ENCODE measurements around the gene TNNC1. TPM values are rescaled to one million over a fixed set of nuclear protein-coding genes. Genes with fewer than 3 reads are reported as not detected.

The TNNC1 gene
- polyA plus RNA-seq (ENCODE audit: low read depth in 6 of 6): not detected

DNA sequence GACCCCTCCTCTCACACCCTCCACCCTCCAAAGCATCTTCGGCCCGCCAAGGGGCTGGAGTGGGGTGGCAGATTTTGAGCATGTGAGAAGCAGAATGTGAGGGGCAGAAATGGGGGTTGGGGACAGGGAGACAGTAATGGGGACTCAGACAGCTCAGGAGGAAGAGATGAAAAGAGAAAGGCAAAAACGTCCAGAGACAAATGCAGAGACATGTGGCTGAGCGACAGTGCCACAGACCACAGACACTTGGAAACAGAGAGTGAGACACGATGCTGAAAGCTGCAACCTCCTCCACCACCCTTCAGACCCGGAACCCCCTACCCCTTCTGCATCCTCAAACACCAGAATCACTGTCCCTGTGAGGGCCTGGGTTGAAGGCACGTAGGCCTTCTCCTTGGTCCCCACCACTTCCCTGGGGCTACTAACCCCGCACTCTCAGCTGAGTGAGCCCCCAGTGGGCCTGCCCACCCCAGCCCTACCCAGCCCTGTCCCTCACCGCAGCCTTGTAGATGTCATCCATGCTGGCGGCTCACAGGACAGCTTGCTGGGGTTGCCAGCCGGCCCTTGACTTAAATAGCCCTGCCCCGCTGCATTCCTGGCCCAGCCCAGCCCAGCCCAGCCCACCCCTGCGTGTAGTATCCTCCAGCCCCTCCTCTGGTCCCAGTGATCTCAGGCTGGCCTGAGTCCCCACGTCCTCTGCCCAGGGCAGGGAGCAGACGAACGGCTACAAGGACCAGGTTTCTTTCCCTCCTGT is at the start of gene TNNC1:
TNNC1 (minus strand) TSS at position 546 of the 754 bp plus-strand sequence; CDS start at position 520, 26 bp downstream.
- peaks cover 0 to 5% (median 0%) of the 10 kb centered on the region in 3 donors for H3K27me3 Mint-ChIP-seq
- DNase-seq: no peak

DNA sequence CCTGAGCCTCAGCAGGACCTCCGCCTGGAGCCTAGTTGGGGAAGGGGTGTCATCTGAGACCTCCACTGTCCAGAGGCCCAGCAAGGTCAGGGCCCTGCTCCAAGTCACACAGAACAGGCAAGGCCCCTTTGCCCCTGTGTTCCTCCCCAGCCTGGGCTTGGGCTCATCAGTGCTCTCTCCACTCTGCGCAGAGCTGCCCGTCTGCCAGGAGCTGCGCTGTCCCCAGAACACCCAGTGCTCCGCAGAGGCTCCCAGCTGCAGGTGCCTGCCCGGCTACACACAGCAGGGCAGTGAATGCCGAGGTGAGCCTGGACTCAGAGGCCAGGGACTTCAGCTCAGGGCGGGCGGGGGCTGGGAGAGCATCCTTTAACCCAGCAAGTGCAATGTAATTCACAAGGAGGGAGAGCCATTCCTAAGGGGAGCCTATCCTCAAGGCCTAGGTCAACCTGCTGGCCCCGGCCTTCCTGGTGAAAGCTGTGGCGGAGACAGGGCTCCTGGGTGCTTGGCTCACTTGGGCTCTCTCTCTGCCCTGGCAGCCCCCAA is 49.0 kb upstream of the TNNC1 start:
- Mint-ChIP-seq H3K27me3 (peaks cover 0 to 8% (median 0%) of the 10 kb centered on the region in 3 donors), H3K36me3 (no peaks in the 10 kb centered on the region), H3K4me3 (no peak overlapping the region), H3K27ac (no peak overlapping the region), H3K9me3 (no peaks in the 10 kb centered on the region), H3K4me1 (peaks cover 11 to 19% (median 14%) of the 10 kb centered on the region in 3 donors)
- DNase-seq (no peak), ATAC-seq (ENCODE audit: low read depth in 2 of 2) (no peak)

More for the DNA sequence above, at the start of gene TNNC1:
- H3K9me3 Mint-ChIP-seq: no peaks in the 10 kb centered on the region
- no peaks in the 10 kb centered on the region for H3K36me3 Mint-ChIP-seq
- no peak for ATAC-seq (ENCODE audit: low read depth in 2 of 2)
- H3K27ac Mint-ChIP-seq: peak within 1 kb of the TSS; percentile 96 to 98 (median 97)
- H3K4me1 Mint-ChIP-seq: peaks cover 29 to 40% (median 35%) of the 10 kb centered on the region in 3 donors
- peak within 1 kb of the TSS; percentile 87 to 99 (median 93) for H3K4me3 Mint-ChIP-seq

DNA sequence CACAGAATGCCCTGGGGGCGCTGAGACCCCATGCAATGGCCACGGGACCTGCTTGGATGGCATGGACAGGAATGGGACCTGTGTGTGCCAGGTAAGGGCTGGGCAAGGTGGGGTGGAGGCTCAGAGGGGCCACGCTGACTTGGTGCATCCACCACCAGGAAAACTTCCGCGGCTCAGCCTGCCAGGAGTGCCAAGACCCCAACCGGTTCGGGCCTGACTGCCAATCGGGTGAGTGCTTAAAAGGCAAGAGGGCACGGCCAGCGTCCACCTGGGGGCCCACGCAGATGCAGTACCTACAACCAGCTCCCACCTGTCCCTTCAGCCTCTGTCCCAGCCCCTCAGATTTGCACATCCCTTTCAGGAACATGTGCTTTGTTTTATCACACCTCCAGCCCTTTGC is 48.2 kb upstream of the TNNC1 start:
- Mint-ChIP-seq H3K36me3 (no peaks in the 10 kb centered on the region), H3K9me3 (no peaks in the 10 kb centered on the region), H3K27me3 (peaks cover 0 to under 1% (median 0%) of the 10 kb centered on the region in 3 donors), H3K27ac (no peak overlapping the region), H3K4me1 (peaks cover 11 to 19% (median 14%) of the 10 kb centered on the region in 3 donors), H3K4me3 (no peak overlapping the region)
- DNase-seq (no peak), ATAC-seq (ENCODE audit: low read depth in 2 of 2) (no peak)

DNA sequence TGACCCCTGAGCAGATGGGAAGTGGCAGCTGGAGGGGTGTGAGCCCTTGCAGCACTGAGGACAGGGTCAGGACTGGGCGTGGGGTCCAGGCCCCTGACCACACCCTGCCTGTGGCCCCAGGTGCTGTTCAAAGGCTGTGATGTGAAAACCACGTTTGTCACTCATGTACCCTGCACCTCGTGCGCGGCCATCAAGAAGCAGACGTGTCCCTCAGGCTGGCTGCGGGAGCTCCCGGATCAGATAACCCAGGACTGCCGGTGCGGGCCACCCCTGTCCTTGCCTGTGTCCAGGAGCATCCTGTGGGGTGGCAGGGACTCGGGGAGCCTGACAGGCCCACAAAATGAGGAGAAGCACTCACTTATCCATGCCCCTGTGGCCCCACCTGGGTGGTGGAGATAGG is 47.2 kb upstream of the TNNC1 start:
- ATAC-seq (ENCODE audit: low read depth in 2 of 2): no peak
- H3K4me3 Mint-ChIP-seq: no peak overlapping the region
- H3K4me1 Mint-ChIP-seq: peaks cover 11 to 19% (median 14%) of the 10 kb centered on the region in 3 donors
- no peaks in the 10 kb centered on the region for H3K36me3 Mint-ChIP-seq
- peaks cover 0 to 5% (median 0%) of the 10 kb centered on the region in 3 donors for H3K27me3 Mint-ChIP-seq
- H3K9me3 Mint-ChIP-seq: no peaks in the 10 kb centered on the region
- no peak for DNase-seq
- H3K27ac Mint-ChIP-seq: no peak overlapping the region

DNA sequence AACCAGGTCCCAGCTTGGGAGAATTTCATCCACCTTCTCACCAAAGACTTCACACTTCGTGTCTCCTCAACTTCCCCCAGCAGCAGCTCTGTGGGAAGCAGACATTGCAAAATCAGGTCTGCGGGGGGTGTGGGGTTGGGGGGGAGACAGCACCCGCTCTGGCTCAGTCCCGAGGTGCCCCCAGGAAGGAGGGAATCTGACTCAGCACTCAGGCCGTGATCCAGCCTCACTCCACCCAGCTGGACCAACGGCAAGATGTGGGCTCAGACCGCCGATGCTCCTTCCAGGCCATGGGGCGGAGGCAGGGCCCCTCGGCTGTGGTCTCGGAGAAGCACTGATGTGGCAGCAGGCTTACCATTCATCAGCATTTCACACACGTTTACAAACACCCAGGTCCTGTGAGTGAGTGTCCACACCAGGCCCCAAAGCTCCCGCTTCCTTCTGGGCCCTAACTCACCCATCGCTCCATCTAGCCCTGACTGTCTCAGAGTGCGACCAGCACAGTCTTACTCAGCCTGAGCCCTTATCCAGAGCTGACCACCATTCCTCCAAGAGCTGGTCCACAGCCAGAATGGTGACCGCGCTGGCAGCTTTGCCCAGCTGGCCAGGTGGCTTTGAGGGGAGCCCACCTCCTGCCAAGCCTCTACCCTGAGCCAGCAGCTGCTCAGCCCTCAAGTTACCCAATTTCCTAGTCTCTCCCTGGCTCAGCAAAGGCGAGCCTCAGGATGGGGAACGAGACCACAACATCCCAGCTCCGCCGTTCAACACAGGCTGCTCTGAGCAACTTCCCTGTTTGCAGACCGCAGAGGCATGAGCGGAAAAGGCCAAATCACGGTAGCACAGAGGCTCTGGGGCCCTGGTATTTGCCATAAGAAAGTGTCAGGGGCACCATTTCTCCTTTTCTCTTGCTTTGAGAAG is 44.6 kb upstream of the TNNC1 start:
- peak; percentile 87 to 93 for ATAC-seq (ENCODE audit: low read depth in 2 of 2)

DNA sequence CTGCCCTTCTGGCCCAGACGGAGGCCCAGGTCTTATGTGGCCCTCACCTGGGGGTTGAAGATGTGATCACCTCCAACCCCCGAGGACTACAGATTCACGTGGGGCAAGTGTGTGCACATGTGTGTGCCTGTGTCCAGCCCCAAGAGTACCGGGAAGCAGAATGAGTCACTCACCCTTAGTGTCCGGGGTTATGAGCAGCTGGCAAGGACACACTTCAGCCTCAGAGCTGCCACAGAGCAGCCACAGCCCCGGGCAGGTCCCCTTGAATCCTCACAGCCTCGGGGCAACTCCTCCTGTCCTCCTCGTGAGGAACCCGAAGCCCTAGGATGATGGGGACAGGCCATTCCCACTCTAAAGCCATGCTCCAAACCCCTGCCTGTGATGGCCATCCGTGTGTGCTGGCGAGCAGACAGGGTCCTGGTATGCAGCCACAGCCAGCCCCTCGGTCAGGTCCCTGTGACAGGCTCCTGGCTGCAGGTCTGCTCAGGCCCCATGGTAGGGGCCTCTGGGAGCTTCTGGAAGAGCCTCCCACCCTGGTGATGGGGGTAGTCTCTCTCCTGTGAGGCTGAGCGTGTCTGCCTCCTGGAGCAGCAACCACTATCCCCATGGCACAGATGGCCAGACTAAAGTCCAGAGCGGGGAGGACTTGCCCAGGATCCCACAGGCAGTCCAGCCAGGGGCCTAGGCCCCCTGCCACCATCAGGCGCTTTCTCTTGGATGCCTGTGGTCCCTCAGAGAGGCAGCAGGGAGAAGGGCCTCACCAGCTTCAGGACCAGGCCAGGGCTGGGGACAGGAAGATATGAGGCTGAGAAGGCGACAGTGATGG is 42.1 kb upstream of the TNNC1 start:
- H3K27ac Mint-ChIP-seq: no peak overlapping the region
- H3K4me1 Mint-ChIP-seq: peaks cover 14 to 24% (median 22%) of the 10 kb centered on the region in 3 donors
- no peak overlapping the region for H3K4me3 Mint-ChIP-seq
- H3K9me3 Mint-ChIP-seq: no peaks in the 10 kb centered on the region
- no peak for ATAC-seq (ENCODE audit: low read depth in 2 of 2)
- no peak for DNase-seq
- peaks cover 0 to 7% of the 10 kb centered on the region in 2 donors for H3K36me3 Mint-ChIP-seq
- H3K27me3 Mint-ChIP-seq: peaks cover 0 to 7% (median 0%) of the 10 kb centered on the region in 3 donors

More for the DNA sequence above, 44.6 kb upstream of the TNNC1 start:
- Mint-ChIP-seq H3K4me1 (peaks cover 14 to 22% (median 19%) of the 10 kb centered on the region in 3 donors), H3K27ac (peak overlapping the region in 3 of 6 donors; percentile 20 to 88 (median 76)), H3K36me3 (no peaks in the 10 kb centered on the region), H3K27me3 (peaks cover 0 to 7% (median 0%) of the 10 kb centered on the region in 3 donors), H3K4me3 (peak overlapping the region in 7 of 8 donors; percentile 31 to 83 (median 53)), H3K9me3 (no peaks in the 10 kb centered on the region)
- DNase-seq: peak; percentile 27

DNA sequence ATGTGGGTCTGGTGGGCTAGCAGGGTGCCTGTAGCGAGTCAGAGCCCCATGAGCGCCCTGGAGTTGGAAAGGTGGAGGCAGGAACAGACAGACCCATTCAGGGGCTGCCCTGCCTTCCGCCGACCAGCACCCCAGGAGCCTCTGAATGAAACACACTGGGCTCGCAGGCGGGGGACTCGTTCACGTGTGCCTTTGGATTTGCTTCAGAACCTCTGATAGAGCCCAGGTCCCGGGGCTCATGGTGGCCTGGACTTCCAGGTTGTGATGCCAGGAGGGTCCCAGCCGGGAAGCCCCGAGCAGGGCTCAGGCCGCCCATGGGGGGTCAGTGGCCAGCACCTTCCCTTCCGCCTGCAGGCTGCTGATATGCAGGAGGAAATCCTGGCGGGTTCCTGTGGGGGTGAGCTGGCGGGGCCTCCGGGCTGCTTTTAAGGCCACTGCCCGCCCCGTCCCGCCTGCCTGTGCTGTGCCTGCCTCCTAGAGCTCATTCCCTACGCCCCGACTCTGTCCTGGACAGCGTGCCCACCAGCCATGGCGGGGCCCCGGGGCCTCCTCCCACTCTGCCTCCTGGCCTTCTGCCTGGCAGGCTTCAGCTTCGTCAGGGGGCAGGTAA is 41.1 kb upstream of the TNNC1 start, which contains the start of gene STAB1:
STAB1 (plus strand) TSS at position 453 of the 610 bp plus-strand sequence; CDS start at position 529, 76 bp downstream.
- no peak for DNase-seq

DNA sequence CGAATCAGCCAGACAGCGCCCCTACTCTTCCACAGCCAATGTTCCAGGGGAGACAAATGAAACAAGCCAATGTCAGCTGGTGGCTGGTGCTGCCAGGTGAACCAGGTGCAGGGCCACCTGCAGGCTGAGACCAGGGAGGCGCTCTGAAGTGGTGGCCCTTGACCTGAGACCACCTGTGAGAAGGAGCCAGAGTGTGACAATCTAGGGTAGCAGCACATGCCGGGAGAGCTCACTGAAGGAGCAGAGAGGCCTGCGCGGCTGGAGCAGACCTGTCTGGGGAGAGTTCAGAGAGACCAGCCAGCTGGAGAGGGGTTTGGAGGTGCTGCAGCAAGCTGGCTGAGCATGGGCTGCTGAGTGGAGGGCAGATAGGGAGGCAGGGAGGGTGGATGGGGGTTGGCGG is 40.6 kb upstream of the TNNC1 start:
- peaks cover 0 to 7% of the 10 kb centered on the region in 2 donors for H3K36me3 Mint-ChIP-seq
- DNase-seq (no peak), ATAC-seq (ENCODE audit: low read depth in 2 of 2) (no peak)
- H3K9me3 Mint-ChIP-seq: no peaks in the 10 kb centered on the region
- peak overlapping the region in 1 of 6 donors; percentile 29 for H3K27ac Mint-ChIP-seq
- peaks cover 14 to 21% (median 20%) of the 10 kb centered on the region in 3 donors for H3K4me1 Mint-ChIP-seq
- H3K27me3 Mint-ChIP-seq: peaks cover 0 to 7% (median 0%) of the 10 kb centered on the region in 3 donors
- H3K4me3 Mint-ChIP-seq: no peak overlapping the region

More for the DNA sequence above, 41.1 kb upstream of the TNNC1 start, which contains the start of gene STAB1:
- H3K27ac Mint-ChIP-seq: peak within 1 kb of the TSS in 1 of 6 donors; percentile 29
- peaks cover 14 to 22% (median 21%) of the 10 kb centered on the region in 3 donors for H3K4me1 Mint-ChIP-seq
- H3K9me3 Mint-ChIP-seq: no peaks in the 10 kb centered on the region
- H3K4me3 Mint-ChIP-seq: no peak within 1 kb of the TSS
- H3K36me3 Mint-ChIP-seq: peaks cover 0 to 7% of the 10 kb centered on the region in 2 donors
- ATAC-seq (ENCODE audit: low read depth in 2 of 2): no peak
- peaks cover 0 to 7% (median 0%) of the 10 kb centered on the region in 3 donors for H3K27me3 Mint-ChIP-seq

DNA sequence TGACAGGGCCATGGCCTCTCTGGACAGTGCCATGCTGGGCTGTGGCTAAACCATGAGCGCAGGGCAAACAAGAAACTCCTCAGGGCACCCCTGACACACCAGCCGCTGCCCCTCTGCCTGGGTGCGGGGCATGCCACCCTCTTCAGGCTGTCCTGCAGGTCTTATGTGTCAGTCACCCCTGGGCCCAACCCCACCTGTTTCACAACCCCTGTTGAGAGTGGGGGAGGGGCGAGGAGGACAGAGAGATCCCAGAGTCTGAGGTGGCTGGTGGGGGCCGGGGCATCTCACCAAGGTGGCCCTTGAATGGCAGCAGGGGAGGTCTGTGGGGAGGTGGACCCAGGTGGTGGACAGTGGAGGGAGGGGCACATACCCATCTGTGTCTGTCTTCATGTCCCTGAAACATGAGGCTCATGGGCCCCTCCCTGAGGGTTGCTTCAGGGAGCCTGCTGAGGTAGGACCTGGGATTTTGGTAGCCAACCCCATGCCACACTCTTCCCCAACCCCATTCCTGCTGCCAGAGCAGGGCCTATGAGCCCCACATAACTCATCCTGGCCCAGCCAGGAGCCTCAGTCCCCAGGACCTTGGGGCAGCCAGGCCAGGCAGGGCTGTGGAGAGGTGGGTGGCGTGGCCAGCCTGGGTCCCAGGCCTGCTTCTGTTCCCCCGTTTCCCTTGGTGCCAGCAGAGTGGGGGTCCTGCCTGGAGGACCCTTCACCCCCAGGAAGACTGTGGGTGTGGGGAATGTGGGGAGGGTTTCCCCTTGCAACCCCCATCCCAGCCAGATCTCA is 39.6 kb upstream of the TNNC1 start:
- Mint-ChIP-seq H3K27me3 (peaks cover 0 to 7% (median 0%) of the 10 kb centered on the region in 3 donors), H3K9me3 (no peaks in the 10 kb centered on the region), H3K4me1 (peaks cover 4 to 10% (median 10%) of the 10 kb centered on the region in 3 donors), H3K27ac (no peak overlapping the region), H3K36me3 (peaks cover 0 to 7% of the 10 kb centered on the region in 2 donors), H3K4me3 (no peak overlapping the region)
- no peak for DNase-seq
- no peak for ATAC-seq (ENCODE audit: low read depth in 2 of 2)

DNA sequence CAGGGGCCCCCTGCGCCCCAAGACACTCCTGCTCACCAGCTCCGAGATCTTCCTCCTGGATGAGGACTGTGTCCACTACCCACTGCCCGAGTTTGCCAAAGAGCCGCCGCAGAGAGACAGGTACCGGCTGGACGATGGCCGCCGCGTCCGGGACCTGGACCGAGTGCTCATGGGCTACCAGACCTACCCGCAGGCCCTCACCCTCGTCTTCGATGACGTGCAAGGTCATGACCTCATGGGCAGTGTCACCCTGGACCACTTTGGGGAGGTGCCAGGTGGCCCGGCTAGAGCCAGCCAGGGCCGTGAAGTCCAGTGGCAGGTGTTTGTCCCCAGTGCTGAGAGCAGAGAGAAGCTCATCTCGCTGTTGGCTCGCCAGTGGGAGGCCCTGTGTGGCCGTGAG is 38.2 kb upstream of the TNNC1 start:
- H3K9me3 Mint-ChIP-seq: no peaks in the 10 kb centered on the region
- H3K36me3 Mint-ChIP-seq: peaks cover 0 to 17% of the 10 kb centered on the region in 2 donors
- no peak for DNase-seq
- peaks cover 0 to 7% (median 0%) of the 10 kb centered on the region in 3 donors for H3K27me3 Mint-ChIP-seq
- no peak overlapping the region for H3K27ac Mint-ChIP-seq
- peaks cover 3 to 8% (median 5%) of the 10 kb centered on the region in 3 donors for H3K4me1 Mint-ChIP-seq
- no peak for ATAC-seq (ENCODE audit: low read depth in 2 of 2)
- H3K4me3 Mint-ChIP-seq: no peak overlapping the region

DNA sequence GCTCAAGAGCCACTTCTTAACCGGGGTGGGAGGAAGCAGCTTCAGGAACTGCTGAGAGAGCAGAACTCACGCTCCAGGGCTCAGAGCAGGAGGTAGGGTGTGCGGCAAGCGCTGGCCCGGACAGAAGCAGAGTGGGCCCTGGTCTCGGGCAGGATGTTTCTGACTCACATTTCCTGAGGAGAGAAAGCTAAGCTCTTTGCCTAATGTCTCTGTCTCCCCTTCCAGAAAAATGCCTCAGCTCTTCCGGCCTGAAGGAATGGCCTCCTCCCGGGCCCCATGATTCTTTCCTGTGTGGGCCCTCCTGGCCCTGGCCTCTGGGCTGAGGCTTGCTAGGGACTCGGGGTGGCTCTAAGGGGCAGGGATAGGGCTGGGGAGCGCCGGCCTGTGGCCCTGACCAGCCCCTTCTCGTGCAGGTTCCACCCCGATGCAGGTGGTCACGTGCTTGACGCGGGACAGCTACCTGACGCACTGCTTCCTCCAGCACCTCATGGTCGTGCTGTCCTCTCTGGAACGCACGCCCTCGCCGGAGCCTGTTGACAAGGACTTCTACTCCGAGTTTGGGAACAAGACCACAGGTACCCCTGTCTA is 37.2 kb upstream of the TNNC1 start:
- no peaks in the 10 kb centered on the region for H3K9me3 Mint-ChIP-seq
- DNase-seq (no peak), ATAC-seq (ENCODE audit: low read depth in 2 of 2) (no peak)
- peak overlapping the region in 1 of 8 donors; percentile 30 for H3K4me3 Mint-ChIP-seq
- H3K4me1 Mint-ChIP-seq: peaks cover 3 to 8% (median 5%) of the 10 kb centered on the region in 3 donors
- H3K36me3 Mint-ChIP-seq: peaks cover 0 to 20% of the 10 kb centered on the region in 2 donors
- peaks cover 0 to 2% (median 0%) of the 10 kb centered on the region in 3 donors for H3K27me3 Mint-ChIP-seq
- H3K27ac Mint-ChIP-seq: no peak overlapping the region

Data from naive B cell (primary cell).